Measurements from ENCODE around the gene FREY1. TPM values are rescaled to one million over a fixed set of nuclear protein-coding genes. Genes with fewer than 3 reads are reported as not detected.

The FREY1 gene
- total RNA-seq, 4 donors from 2014 or later = 4.9 TPM; not detected in 3

DNA sequence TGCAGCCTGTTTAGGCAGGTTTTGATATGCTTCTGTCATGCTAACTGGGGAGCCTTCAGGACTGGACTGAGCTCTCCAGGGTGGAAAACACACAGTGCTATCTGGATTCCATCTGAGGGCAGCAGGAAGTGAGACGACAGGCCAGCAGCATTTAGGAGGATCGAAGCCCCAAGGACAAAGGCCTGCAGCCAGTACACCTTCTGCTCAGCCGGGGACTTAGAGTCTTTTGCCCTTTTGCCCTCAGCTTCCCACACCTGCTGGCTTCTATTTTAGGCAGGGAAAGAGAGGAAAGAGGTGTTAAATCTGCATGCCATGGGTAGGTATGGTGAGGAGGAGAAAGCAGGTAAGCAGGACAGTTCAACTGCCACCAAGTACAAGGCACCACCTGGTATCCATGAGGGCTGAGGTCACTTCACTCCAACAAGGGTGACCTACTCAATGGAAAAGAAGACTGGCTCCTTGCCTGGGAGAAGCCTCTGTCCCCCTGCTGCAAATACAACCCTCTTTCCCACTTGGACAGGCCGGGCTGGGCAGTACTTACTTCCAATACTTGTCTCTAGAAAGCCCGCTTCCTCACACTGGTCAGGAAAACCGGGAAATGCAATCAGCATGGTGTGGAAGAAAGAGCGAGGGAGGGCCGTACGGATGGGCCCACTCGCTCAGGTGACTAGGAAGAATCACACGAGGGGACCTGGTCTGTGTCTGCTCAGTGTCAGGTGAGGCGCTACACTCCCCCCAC is 27.7 kb upstream of the FREY1 start:
- peak overlapping the region in 1 of 4 donors; percentile 57 for H3K27ac ChIP-seq
- no peaks in the 10 kb centered on the region for H3K9me3 ChIP-seq
- peaks cover 0 to 22% (median 13%) of the 10 kb centered on the region in 4 donors for H3K4me1 ChIP-seq
- H3K4me3 ChIP-seq = no peak overlapping the region
- TF ChIP-seq, protein P1, sequence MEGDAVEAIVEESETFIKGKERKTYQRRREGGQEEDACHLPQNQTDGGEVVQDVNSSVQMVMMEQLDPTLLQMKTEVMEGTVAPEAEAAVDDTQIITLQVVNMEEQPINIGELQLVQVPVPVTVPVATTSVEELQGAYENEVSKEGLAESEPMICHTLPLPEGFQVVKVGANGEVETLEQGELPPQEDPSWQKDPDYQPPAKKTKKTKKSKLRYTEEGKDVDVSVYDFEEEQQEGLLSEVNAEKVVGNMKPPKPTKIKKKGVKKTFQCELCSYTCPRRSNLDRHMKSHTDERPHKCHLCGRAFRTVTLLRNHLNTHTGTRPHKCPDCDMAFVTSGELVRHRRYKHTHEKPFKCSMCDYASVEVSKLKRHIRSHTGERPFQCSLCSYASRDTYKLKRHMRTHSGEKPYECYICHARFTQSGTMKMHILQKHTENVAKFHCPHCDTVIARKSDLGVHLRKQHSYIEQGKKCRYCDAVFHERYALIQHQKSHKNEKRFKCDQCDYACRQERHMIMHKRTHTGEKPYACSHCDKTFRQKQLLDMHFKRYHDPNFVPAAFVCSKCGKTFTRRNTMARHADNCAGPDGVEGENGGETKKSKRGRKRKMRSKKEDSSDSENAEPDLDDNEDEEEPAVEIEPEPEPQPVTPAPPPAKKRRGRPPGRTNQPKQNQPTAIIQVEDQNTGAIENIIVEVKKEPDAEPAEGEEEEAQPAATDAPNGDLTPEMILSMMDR (IDR thresholded peaks at IDR 0.05) = no peak
- TF ChIP-seq POLR2A (IDR thresholded peaks at IDR 0.05) = no peak
- DNase-seq = no peak
- H3K27me3 ChIP-seq = no peaks in the 10 kb centered on the region
- peaks cover 0 to 53% (median 0%) of the 10 kb centered on the region in 3 donors for H3K36me3 ChIP-seq

GRCh38 chr11:45933846-45934579 is 26.9 kb upstream of the FREY1 start:
- DNase-seq = no peak
- TF ChIP-seq, protein P1 (IDR thresholded peaks at IDR 0.05) = no peak
- TF ChIP-seq POLR2A (IDR thresholded peaks at IDR 0.05) = no peak
- Histone ChIP-seq H3K4me1 (peaks cover 0 to 27% (median 16%) of the 10 kb centered on the region in 4 donors), H3K36me3 (peaks cover 0 to 53% (median 0%) of the 10 kb centered on the region in 3 donors), H3K9me3 (no peaks in the 10 kb centered on the region), H3K27ac (peak overlapping the region in 1 of 4 donors; percentile 57), H3K4me3 (no peak overlapping the region), H3K27me3 (no peaks in the 10 kb centered on the region)

GRCh38 chr11:45933131-45933831 is 26.2 kb upstream of the FREY1 start:
- H3K4me1 ChIP-seq = peaks cover 0 to 27% (median 16%) of the 10 kb centered on the region in 4 donors
- TF ChIP-seq, protein P1 (IDR thresholded peaks at IDR 0.05) = no peak
- no peak for TF ChIP-seq POLR2A (IDR thresholded peaks at IDR 0.05)
- no peaks in the 10 kb centered on the region for H3K27me3 ChIP-seq
- peak overlapping the region in 1 of 4 donors; percentile 10 for H3K4me3 ChIP-seq
- H3K36me3 ChIP-seq = peaks cover 0 to 51% (median 0%) of the 10 kb centered on the region in 3 donors
- peak in 2 of 3 donors; percentile 73 to 74 for DNase-seq
- H3K9me3 ChIP-seq = no peaks in the 10 kb centered on the region
- H3K27ac ChIP-seq = peak overlapping the region in 1 of 4 donors; percentile 57

DNA sequence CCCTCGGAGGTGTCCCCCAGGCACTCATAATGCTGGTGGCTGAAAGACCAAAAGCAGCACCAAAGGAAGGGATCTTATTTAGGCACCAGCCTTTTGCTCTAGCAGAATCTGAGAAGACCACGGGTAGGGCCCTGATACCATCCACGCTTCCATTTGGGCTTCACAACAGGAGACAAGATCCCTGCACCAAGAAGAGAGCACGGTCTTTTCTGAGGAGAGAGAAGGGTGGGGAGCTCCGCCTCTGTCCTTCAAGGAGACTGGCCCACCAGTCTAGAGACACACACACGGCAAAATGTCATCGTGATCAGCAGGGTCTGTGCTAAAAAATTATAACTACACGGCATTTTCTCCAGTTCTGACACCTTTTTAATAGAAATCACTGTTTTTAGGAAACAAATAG is 25.1 kb upstream of the FREY1 start:
- no peak for TF ChIP-seq POLR2A (IDR thresholded peaks at IDR 0.05)
- TF ChIP-seq, protein P1 (IDR thresholded peaks at IDR 0.05) = no peak

DNA sequence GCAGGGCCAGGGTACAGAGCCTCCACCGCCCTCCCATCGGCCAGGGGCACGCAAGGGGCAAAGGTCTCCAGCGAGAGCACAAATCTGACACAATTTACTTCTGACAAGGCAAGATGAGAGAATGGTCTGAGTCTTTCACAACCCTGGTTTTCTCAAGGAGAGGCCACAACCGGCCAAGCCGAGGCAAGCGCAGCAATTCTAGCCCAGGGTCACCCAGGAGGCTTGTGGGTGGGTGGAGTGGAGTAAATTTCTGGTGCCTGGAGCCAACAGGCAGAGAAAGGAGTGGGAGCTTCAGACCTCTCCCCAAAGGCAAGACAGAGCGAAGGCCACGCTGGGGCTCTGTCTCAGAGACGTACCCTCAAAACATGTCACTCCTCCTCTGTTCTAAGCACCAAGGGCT is 24.7 kb upstream of the FREY1 start:
- Histone ChIP-seq H3K4me3 (peak overlapping the region in 1 of 4 donors; percentile 3), H3K9me3 (no peaks in the 10 kb centered on the region)
- no peak for TF ChIP-seq POLR2A (IDR thresholded peaks at IDR 0.05)
- TF ChIP-seq, protein P1 (IDR thresholded peaks at IDR 0.05) = no peak

More for the DNA sequence above, 25.1 kb upstream of the FREY1 start:
- no peaks in the 10 kb centered on the region for H3K27me3 ChIP-seq
- no peaks in the 10 kb centered on the region for H3K9me3 ChIP-seq
- H3K36me3 ChIP-seq = peaks cover 0 to 42% (median 0%) of the 10 kb centered on the region in 3 donors
- DNase-seq = no peak
- H3K4me3 ChIP-seq = no peak overlapping the region
- peaks cover 0 to 27% (median 16%) of the 10 kb centered on the region in 4 donors for H3K4me1 ChIP-seq
- peak overlapping the region in 1 of 4 donors; percentile 81 for H3K27ac ChIP-seq

More for the DNA sequence above, 24.7 kb upstream of the FREY1 start:
- Histone ChIP-seq H3K27ac (peak overlapping the region in 1 of 4 donors; percentile 81), H3K4me1 (peaks cover 0 to 27% (median 16%) of the 10 kb centered on the region in 4 donors), H3K27me3 (no peaks in the 10 kb centered on the region), H3K36me3 (peaks cover 0 to 38% (median 0%) of the 10 kb centered on the region in 3 donors)
- DNase-seq = no peak

Data from Peyer's patch (tissue), 4 donors.